Measurements from ENCODE around the gene PYCR2.

Gene PYCR2

GRCh38 chr1:225903623-225904022 is 20.4 kb downstream of the PYCR2 start:
- TF ChIP-seq MAX (IDR thresholded peaks at IDR 0.05; ENCODE audit: low read depth, low read length) (no peak), POLR2A (IDR thresholded peaks at IDR 0.05; ENCODE audit: extremely low read depth, insufficient read length) (no peak), MYC (IDR thresholded peaks at IDR 0.05; ENCODE audit: low read depth, low read length) (no peak)
- TF ChIP-seq, protein P1, sequence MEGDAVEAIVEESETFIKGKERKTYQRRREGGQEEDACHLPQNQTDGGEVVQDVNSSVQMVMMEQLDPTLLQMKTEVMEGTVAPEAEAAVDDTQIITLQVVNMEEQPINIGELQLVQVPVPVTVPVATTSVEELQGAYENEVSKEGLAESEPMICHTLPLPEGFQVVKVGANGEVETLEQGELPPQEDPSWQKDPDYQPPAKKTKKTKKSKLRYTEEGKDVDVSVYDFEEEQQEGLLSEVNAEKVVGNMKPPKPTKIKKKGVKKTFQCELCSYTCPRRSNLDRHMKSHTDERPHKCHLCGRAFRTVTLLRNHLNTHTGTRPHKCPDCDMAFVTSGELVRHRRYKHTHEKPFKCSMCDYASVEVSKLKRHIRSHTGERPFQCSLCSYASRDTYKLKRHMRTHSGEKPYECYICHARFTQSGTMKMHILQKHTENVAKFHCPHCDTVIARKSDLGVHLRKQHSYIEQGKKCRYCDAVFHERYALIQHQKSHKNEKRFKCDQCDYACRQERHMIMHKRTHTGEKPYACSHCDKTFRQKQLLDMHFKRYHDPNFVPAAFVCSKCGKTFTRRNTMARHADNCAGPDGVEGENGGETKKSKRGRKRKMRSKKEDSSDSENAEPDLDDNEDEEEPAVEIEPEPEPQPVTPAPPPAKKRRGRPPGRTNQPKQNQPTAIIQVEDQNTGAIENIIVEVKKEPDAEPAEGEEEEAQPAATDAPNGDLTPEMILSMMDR (IDR thresholded peaks at IDR 0.05; ENCODE audit: low read depth, low read length), result no peak
- no peak overlapping the region for H3K4me3 ChIP-seq (ENCODE audit: low read depth, low read length)
- DNase-seq (ENCODE audit: low read depth), result no peak

- no peak overlapping the region for H3K4me3 ChIP-seq (ENCODE audit: low read depth, low read length)
- TF ChIP-seq MAX (IDR thresholded peaks at IDR 0.05; ENCODE audit: low read depth, low read length) (no peak), MYC (IDR thresholded peaks at IDR 0.05; ENCODE audit: low read depth, low read length) (no peak), POLR2A (IDR thresholded peaks at IDR 0.05; ENCODE audit: extremely low read depth, insufficient read length) (no peak)
- TF ChIP-seq, protein P1 (IDR thresholded peaks at IDR 0.05; ENCODE audit: low read depth, low read length), result no peak
- DNase-seq (ENCODE audit: low read depth), result no peak
Measured at GRCh38 chr1:225899044-225899925, 24.8 kb downstream of the PYCR2 start.

GRCh38 chr1:225897595-225898514 is 26.2 kb downstream of the PYCR2 start:
- no peak for DNase-seq (ENCODE audit: low read depth)
- no peak overlapping the region for H3K4me3 ChIP-seq (ENCODE audit: low read depth, low read length)
- TF ChIP-seq POLR2A (IDR thresholded peaks at IDR 0.05; ENCODE audit: extremely low read depth, insufficient read length), result no peak
- no peak for TF ChIP-seq MYC (IDR thresholded peaks at IDR 0.05; ENCODE audit: low read depth, low read length)
- TF ChIP-seq, protein P1 (IDR thresholded peaks at IDR 0.05; ENCODE audit: low read depth, low read length), result no peak

GRCh38 chr1:225896937-225897549 is 27.0 kb downstream of the PYCR2 start:
- TF ChIP-seq, protein P1 (IDR thresholded peaks at IDR 0.05; ENCODE audit: low read depth, low read length), result no peak
- no peak for TF ChIP-seq POLR2A (IDR thresholded peaks at IDR 0.05; ENCODE audit: extremely low read depth, insufficient read length)
- no peak for TF ChIP-seq MAX (IDR thresholded peaks at IDR 0.05; ENCODE audit: low read depth, low read length)
- TF ChIP-seq MYC (IDR thresholded peaks at IDR 0.05; ENCODE audit: low read depth, low read length), result no peak
- DNase-seq (ENCODE audit: low read depth), result no peak
- no peak overlapping the region for H3K4me3 ChIP-seq (ENCODE audit: low read depth, low read length)

GRCh38 chr1:225896494-225896893 is 27.6 kb downstream of the PYCR2 start:
- TF ChIP-seq POLR2A (IDR thresholded peaks at IDR 0.05; ENCODE audit: extremely low read depth, insufficient read length) (no peak), MYC (IDR thresholded peaks at IDR 0.05; ENCODE audit: low read depth, low read length) (no peak), MAX (IDR thresholded peaks at IDR 0.05; ENCODE audit: low read depth, low read length) (no peak)
- TF ChIP-seq, protein P1 (IDR thresholded peaks at IDR 0.05; ENCODE audit: low read depth, low read length), result no peak
- no peak for DNase-seq (ENCODE audit: low read depth)
- H3K4me3 ChIP-seq (ENCODE audit: low read depth, low read length), result no peak overlapping the region

Measured in NB4 (cell line).